GM12801 (cell line): ENCODE measurements around the gene CAMK1D.

Experiments
- CTCF ChIP-seq: IDR thresholded peaks from one replicate; pipeline ENCODE4 v1.5.1; 2011; ENCODE audit warnings: control low read depth; ENCODE audit not compliant: insufficient read length; ENCODE audit errors: extremely low read depth

Gene CAMK1D

GRCh38 chr10:12780634-12781601, 431.6 kb downstream of the CAMK1D start:
- no peak for TF ChIP-seq CTCF

GRCh38 chr10:12781976-12782375, 432.6 kb downstream of the CAMK1D start:
- no peak for TF ChIP-seq CTCF

- TF ChIP-seq CTCF, result no peak
Measured at GRCh38 chr10:12782537-12782936, 433.2 kb downstream of the CAMK1D start.

- TF ChIP-seq CTCF, result no peak
Measured at GRCh38 chr10:12783293-12783692, 433.9 kb downstream of the CAMK1D start.

- TF ChIP-seq CTCF, result no peak
Measured at GRCh38 chr10:12784646-12785045, 435.3 kb downstream of the CAMK1D start.

GRCh38 chr10:12785415-12785831, 436.1 kb downstream of the CAMK1D start:
- TF ChIP-seq CTCF, result no peak

GRCh38 chr10:12787297-12787696, 437.9 kb downstream of the CAMK1D start:
- TF ChIP-seq CTCF, result no peak
